SK-N-SH treated with all-trans-retinoic acid at 6 μM for 48 hours (cell line): ENCODE results near the gene SUFU.

Source experiments
- ATAC-seq: fragments of 200-7000 bp; cut with Tn5 transposase; 3 replicates; pipeline ENCODE4 v1.9.1; 2020; ENCODE audit warnings: mild to moderate bottlenecking, moderate library complexity
- ARNTL ChIP-seq: fragments of 450-650 bp; formaldehyde crosslinking; IDR thresholded peaks from 2 replicates; pipeline ENCODE4 v1.5.0; 2020; ENCODE audit warnings: low read depth, mild to moderate bottlenecking, moderate library complexity, borderline replicate concordance
- BACH2 ChIP-seq: fragments of 250-450 bp; sonication (Bioruptor Pico); IDR thresholded peaks from 2 replicates; pipeline ENCODE4 v1.9.0; 2021; ENCODE audit warnings: mild to moderate bottlenecking, borderline replicate concordance
- CSDC2 ChIP-seq: fragments of 250-450 bp; sonication (Bioruptor Pico); IDR thresholded peaks from 2 replicates; pipeline ENCODE4 v1.5.0; 2020; ENCODE audit warnings: mild to moderate bottlenecking, moderate library complexity
- ESRRG ChIP-seq: fragments of 250-450 bp; sonication (Bioruptor Pico); IDR thresholded peaks from 2 replicates; pipeline ENCODE4 v1.6.1; 2021; ENCODE audit warnings: mild to moderate bottlenecking
- GLIS3 ChIP-seq: fragments of 250-450 bp; sonication (Bioruptor Pico); IDR thresholded peaks from 2 replicates; pipeline ENCODE4 v1.5.0; 2020; ENCODE audit warnings: mild to moderate bottlenecking, moderate library complexity
- ISL1 ChIP-seq: fragments of 250-450 bp; sonication (Bioruptor Pico); IDR thresholded peaks from 2 replicates; pipeline ENCODE4 v2.1.2; 2022; ENCODE audit warnings: mild to moderate bottlenecking, moderate library complexity
- OSR1 ChIP-seq: fragments of 250-450 bp; sonication (Bioruptor Pico); IDR thresholded peaks from 2 replicates; pipeline ENCODE4 v1.8.0; 2022; ENCODE audit warnings: moderate library complexity, mild to moderate bottlenecking, inconsistent platforms
- PPARA ChIP-seq: fragments of 250-450 bp; sonication (Bioruptor Pico); IDR thresholded peaks from 2 replicates; pipeline ENCODE4 v1.5.0; 2020; ENCODE audit warnings: mild to moderate bottlenecking, borderline replicate concordance
- RARB ChIP-seq: fragments of 250-450 bp; sonication (Bioruptor Pico); IDR thresholded peaks from 2 replicates; pipeline ENCODE4 v1.8.0; 2021; ENCODE audit warnings: mild to moderate bottlenecking, moderate library complexity
- SNAI2 ChIP-seq: fragments of 250-450 bp; sonication (Bioruptor Pico); IDR thresholded peaks from 2 replicates; pipeline ENCODE4 v1.5.0; 2020; ENCODE audit warnings: mild to moderate bottlenecking, moderate library complexity
- TCF4 ChIP-seq: fragments of 250-450 bp; sonication (Bioruptor Pico); IDR thresholded peaks from 2 replicates; pipeline ENCODE4 v1.8.0; 2021; ENCODE audit warnings: mild to moderate bottlenecking, moderate library complexity, borderline replicate concordance
- TOX ChIP-seq: fragments of 250-450 bp; sonication (Bioruptor Pico); IDR thresholded peaks from 2 replicates; pipeline ENCODE4 v1.8.0; 2021; ENCODE audit warnings: mild to moderate bottlenecking, moderate library complexity, borderline replicate concordance
- ZC3H10 ChIP-seq: fragments of 250-450 bp; sonication (Bioruptor Pico); IDR thresholded peaks from 2 replicates; pipeline ENCODE4 v1.5.1; 2021; ENCODE audit warnings: mild to moderate bottlenecking, moderate library complexity
- ZFP3 ChIP-seq: fragments of 250-450 bp; sonication (Bioruptor Pico); IDR thresholded peaks from 2 replicates; pipeline ENCODE4 v1.5.0; 2020; ENCODE audit warnings: mild to moderate bottlenecking, moderate library complexity
- ZFP30 ChIP-seq: fragments of 450-650 bp; formaldehyde crosslinking; IDR thresholded peaks from 2 replicates; pipeline ENCODE4 v1.5.0; 2022; ENCODE audit warnings: mild to moderate bottlenecking, moderate library complexity
- ZNF70 ChIP-seq: fragments of 450-650 bp; formaldehyde crosslinking; IDR thresholded peaks from 2 replicates; pipeline ENCODE4 v1.5.0; 2020; ENCODE audit warnings: mild to moderate bottlenecking, moderate library complexity
- ZNF8 ChIP-seq: fragments of 450-650 bp; formaldehyde crosslinking; IDR thresholded peaks from 2 replicates; pipeline ENCODE4 v1.5.0; 2020; ENCODE audit warnings: mild to moderate bottlenecking, moderate library complexity
- TF ChIP-seq, protein P1 (sequence below): fragments of 250-450 bp; sonication (Bioruptor Pico); IDR thresholded peaks from 2 replicates; pipeline ENCODE4 v1.5.1; 2020; ENCODE audit warnings: low read depth, mild to moderate bottlenecking, moderate library complexity
- TF ChIP-seq, protein P2 (sequence below): fragments of 250-450 bp; sonication (Bioruptor Pico); IDR thresholded peaks from 2 replicates; pipeline ENCODE4 v1.5.0; 2020; ENCODE audit warnings: mild to moderate bottlenecking, moderate library complexity
- TF ChIP-seq, protein P3 (sequence below): fragments of 250-450 bp; sonication (Bioruptor Pico); IDR thresholded peaks from 2 replicates; pipeline ENCODE4 v1.8.0; 2021; ENCODE audit warnings: low read depth, mild to moderate bottlenecking, moderate library complexity, borderline replicate concordance

The SUFU gene

DNA sequence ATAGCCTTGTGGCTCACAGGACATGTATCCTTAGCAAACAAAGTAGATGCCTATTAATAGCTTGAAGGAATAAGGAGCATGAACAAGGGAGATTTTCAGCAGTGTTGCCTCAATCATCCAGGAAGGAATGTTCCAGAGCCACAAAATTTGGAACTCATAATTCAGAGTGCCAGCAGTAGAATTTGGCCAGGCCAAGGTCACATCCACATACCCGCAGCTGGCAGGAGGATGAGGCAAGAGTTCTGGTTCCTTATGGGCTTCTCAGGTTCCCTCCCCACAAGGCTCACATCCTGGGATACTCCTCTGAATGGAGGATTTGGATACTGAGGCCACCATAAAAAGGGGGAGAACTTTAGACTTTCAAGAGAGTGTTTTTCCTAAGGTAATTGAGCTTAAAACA, 45.8 kb downstream of the SUFU start:
- ATAC-seq = no peak
- no peak for TF ChIP-seq TOX (CRISPR knock-in tag)
- TF ChIP-seq, protein P1, sequence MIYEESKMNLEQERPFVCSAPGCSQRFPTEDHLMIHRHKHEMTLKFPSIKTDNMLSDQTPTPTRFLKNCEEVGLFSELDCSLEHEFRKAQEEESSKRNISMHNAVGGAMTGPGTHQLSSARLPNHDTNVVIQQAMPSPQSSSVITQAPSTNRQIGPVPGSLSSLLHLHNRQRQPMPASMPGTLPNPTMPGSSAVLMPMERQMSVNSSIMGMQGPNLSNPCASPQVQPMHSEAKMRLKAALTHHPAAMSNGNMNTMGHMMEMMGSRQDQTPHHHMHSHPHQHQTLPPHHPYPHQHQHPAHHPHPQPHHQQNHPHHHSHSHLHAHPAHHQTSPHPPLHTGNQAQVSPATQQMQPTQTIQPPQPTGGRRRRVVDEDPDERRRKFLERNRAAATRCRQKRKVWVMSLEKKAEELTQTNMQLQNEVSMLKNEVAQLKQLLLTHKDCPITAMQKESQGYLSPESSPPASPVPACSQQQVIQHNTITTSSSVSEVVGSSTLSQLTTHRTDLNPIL (CRISPR knock-in tag) = no peak
- no peak for TF ChIP-seq ARNTL
- TF ChIP-seq GLIS3 (CRISPR knock-in tag) = no peak
- TF ChIP-seq ZNF8 = no peak
- no peak for TF ChIP-seq ESRRG (CRISPR knock-in tag)
- no peak for TF ChIP-seq ZFP30
- no peak for TF ChIP-seq ISL1
- TF ChIP-seq, protein P2, sequence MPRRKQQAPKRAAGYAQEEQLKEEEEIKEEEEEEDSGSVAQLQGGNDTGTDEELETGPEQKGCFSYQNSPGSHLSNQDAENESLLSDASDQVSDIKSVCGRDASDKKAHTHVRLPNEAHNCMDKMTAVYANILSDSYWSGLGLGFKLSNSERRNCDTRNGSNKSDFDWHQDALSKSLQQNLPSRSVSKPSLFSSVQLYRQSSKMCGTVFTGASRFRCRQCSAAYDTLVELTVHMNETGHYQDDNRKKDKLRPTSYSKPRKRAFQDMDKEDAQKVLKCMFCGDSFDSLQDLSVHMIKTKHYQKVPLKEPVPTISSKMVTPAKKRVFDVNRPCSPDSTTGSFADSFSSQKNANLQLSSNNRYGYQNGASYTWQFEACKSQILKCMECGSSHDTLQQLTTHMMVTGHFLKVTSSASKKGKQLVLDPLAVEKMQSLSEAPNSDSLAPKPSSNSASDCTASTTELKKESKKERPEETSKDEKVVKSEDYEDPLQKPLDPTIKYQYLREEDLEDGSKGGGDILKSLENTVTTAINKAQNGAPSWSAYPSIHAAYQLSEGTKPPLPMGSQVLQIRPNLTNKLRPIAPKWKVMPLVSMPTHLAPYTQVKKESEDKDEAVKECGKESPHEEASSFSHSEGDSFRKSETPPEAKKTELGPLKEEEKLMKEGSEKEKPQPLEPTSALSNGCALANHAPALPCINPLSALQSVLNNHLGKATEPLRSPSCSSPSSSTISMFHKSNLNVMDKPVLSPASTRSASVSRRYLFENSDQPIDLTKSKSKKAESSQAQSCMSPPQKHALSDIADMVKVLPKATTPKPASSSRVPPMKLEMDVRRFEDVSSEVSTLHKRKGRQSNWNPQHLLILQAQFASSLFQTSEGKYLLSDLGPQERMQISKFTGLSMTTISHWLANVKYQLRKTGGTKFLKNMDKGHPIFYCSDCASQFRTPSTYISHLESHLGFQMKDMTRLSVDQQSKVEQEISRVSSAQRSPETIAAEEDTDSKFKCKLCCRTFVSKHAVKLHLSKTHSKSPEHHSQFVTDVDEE (CRISPR knock-in tag) = no peak
- no peak for TF ChIP-seq CSDC2 (CRISPR knock-in tag)
- TF ChIP-seq SNAI2 (CRISPR knock-in tag) = no peak
- TF ChIP-seq, protein P3, sequence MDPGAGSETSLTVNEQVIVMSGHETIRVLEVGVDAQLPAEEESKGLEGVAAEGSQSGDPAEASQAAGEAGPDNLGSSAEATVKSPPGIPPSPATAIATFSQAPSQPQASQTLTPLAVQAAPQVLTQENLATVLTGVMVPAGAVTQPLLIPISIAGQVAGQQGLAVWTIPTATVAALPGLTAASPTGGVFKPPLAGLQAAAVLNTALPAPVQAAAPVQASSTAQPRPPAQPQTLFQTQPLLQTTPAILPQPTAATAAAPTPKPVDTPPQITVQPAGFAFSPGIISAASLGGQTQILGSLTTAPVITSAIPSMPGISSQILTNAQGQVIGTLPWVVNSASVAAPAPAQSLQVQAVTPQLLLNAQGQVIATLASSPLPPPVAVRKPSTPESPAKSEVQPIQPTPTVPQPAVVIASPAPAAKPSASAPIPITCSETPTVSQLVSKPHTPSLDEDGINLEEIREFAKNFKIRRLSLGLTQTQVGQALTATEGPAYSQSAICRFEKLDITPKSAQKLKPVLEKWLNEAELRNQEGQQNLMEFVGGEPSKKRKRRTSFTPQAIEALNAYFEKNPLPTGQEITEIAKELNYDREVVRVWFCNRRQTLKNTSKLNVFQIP (CRISPR knock-in tag) = no peak
- no peak for TF ChIP-seq TCF4 (CRISPR knock-in tag)
- TF ChIP-seq RARB (CRISPR knock-in tag) = no peak
- no peak for TF ChIP-seq ZNF70 (CRISPR knock-in tag)
- TF ChIP-seq ZFP3 (CRISPR knock-in tag) = no peak
- TF ChIP-seq PPARA = no peak

DNA sequence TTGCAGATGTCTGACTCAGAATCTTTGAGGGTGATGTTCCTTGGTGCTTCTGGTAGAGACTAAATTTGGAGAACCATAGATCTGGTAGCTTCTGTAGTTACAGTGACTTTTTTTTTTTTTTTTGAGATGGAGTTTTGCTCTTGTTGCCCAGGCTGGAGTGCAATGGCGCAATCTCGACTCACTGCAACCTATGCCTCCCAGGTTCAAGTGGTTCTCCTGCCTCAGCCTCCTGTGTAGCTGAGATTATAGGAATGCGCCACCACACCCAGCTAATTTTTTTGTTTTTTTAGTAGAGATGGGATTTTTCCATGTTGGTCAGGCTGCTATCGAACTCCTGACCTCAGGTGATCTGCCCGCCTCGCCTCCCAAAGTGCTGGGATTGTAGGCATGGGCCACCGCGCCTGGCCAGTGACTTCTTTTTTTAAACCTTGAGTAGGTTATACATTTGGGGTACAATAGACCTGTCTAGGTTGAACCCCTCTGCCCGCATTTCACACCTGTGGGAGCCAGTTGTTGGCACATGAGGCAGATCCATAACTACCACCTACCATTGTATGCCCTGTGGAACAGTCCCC, 47.0 kb downstream of the SUFU start:
- no peak for ATAC-seq
- no peak for TF ChIP-seq ISL1
- no peak for TF ChIP-seq BACH2
- TF ChIP-seq, protein P3 (CRISPR knock-in tag) = no peak
- no peak for TF ChIP-seq SNAI2 (CRISPR knock-in tag)

DNA sequence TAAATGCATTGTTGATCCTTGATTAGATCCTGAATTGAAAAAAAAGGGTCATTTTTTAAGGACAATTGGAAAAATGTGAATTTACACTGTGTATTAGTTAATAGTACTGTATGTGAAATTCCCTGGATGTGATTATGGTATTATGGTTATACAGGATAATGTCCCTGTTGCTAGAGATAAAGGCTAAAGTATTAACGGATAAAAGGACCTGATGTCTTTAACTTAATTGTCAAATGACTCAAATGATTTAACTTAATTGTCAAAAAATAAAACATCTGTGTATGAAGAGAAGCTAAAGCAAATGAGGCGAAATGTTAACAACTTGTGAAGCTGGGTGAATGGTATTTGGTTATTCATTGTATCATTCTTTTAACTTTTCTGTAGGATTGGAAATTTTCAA, 48.8 kb downstream of the SUFU start:
- ATAC-seq = no peak
- TF ChIP-seq ZC3H10 (CRISPR knock-in tag) = no peak
- peak; percentile 67; the same call in 1 of the 2 replicates for TF ChIP-seq TCF4 (CRISPR knock-in tag)

DNA sequence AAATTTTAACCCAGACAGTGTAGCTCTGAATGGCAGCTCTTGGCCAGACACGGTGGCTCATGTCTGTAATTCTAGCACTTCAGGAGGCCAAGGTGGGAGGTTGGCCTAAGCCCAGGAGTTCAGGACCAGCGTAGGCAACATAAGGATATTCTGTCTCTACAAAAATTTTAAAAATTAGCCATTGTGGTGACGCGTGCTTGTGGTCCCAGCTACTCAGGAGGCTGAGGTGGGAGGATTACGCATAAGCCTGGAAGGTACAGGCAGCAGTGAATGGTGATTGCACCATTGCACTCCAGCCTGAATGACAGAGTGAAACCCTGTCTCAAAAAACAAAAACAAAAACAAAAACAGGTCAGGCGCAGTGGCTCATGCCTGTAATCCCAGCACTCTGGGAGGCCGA, 50.0 kb downstream of the SUFU start:
- no peak for ATAC-seq
- TF ChIP-seq SNAI2 (CRISPR knock-in tag) (no peak), OSR1 (CRISPR knock-in tag) (no peak), CSDC2 (CRISPR knock-in tag) (no peak), RARB (CRISPR knock-in tag) (no peak)
- TF ChIP-seq, protein P1 (CRISPR knock-in tag) = no peak
